IMR-90 (cell line): Measurements from ENCODE around the gene PROB1. TPM values are rescaled to one million over a fixed set of nuclear protein-coding genes. Genes with fewer than 3 reads are reported as not detected.

Experiments
- ATAC-seq: fragments of 200-7000 bp; cut with Tn5 transposase; 2 replicates; pipeline ENCODE4 v1.9.1; 2020; ENCODE audit warnings: low read depth, mild to moderate bottlenecking, moderate library complexity
- BruUV-seq: library from RNA; stranded (reverse); fragments of 400-500 nt; replicated peaks from 2 replicates; lab custom pipeline; 2021; lab: Mats Ljungman, UMichigan
- CTCF ChIA-PET: fragments of 300-600 bp; formaldehyde crosslinking; extraction: SDS; loops from one replicate; lab custom pipeline; 2021; ENCODE audit warnings: antibody characterized with exemption; lab: Yijun Ruan, JAX
- POLR2A ChIA-PET: fragments of 300-600 bp; sonication (Branson Sonifier 250); formaldehyde crosslinking; loops from one replicate; lab custom pipeline; 2022; ENCODE audit warnings: antibody characterized with exemption; ENCODE audit not compliant: unreplicated experiment; lab: Charles Lee
- DNase-seq: peaks from one replicate; pipeline ENCODE4 v3.0.0; 2013
- H2AFZ ChIP-seq: replicated peaks from 2 replicates; pipeline ENCODE3; 2013; ENCODE audit warnings: low read length, mild to moderate bottlenecking; ENCODE audit not compliant: poor library complexity
- H2AK5ac ChIP-seq: 2 replicates; pipeline ENCODE4 v1.6.1; 2013; ENCODE audit warnings: low read depth, low read length, inconsistent platforms
- H2AK9ac ChIP-seq: replicated peaks from 2 replicates; pipeline ENCODE3; 2013; ENCODE audit warnings: mild to moderate bottlenecking, low read depth, low read length, moderate library complexity; ENCODE audit not compliant: poor library complexity
- H2BK120ac ChIP-seq: 2 replicates; pipeline ENCODE4 v1.6.1; 2013; ENCODE audit warnings: low read depth, low read length, inconsistent platforms
- H2BK15ac ChIP-seq: 3 replicates; pipeline ENCODE4 v1.6.1; 2013; ENCODE audit warnings: low read depth, low read length, inconsistent platforms
- H2BK20ac ChIP-seq: 2 replicates; pipeline ENCODE4 v1.6.1; 2013; ENCODE audit warnings: low read depth, mild to moderate bottlenecking, inconsistent platforms, low read length, moderate library complexity
- H2BK5ac ChIP-seq: 2 replicates; pipeline ENCODE4 v1.6.1; 2013; ENCODE audit warnings: mild to moderate bottlenecking, low read depth, low read length, inconsistent platforms; ENCODE audit not compliant: poor library complexity, severe bottlenecking
- H3K14ac ChIP-seq: replicated peaks from 2 replicates; pipeline ENCODE4 v1.6.1; 2013; ENCODE audit warnings: low read depth, low read length, inconsistent platforms
- H3K18ac ChIP-seq: 2 replicates; pipeline ENCODE4 v1.6.1; 2013; ENCODE audit warnings: low read depth, low read length, control low read depth
- H3K23ac ChIP-seq: 2 replicates; pipeline ENCODE4 v1.6.1; 2013; ENCODE audit warnings: low read depth, low read length, inconsistent platforms
- H3K27ac ChIP-seq: 2 replicates; pipeline ENCODE4 v1.5.1; 2013; ENCODE audit warnings: mild to moderate bottlenecking, control low read depth, low read length; ENCODE audit not compliant: insufficient read depth
- H3K27me3 ChIP-seq: 2 replicates; pipeline ENCODE4 v1.6.1; 2013; ENCODE audit warnings: low read length; ENCODE audit not compliant: control insufficient read depth, insufficient read depth
- H3K36me3 ChIP-seq: 2 replicates; pipeline ENCODE4 v1.6.1; 2013; ENCODE audit warnings: low read length, mixed read lengths; ENCODE audit not compliant: control insufficient read depth, insufficient read depth
- H3K4ac ChIP-seq: 2 replicates; pipeline ENCODE4 v1.6.1; 2013; ENCODE audit warnings: low read depth, low read length, inconsistent platforms
- H3K4me1 ChIP-seq: 2 replicates; pipeline ENCODE4 v1.6.1; 2013; ENCODE audit warnings: low read length, mixed read lengths; ENCODE audit not compliant: control insufficient read depth, insufficient read depth
- H3K4me2 ChIP-seq: 2 replicates; pipeline ENCODE4 v1.6.1; 2013; ENCODE audit warnings: low read depth, mild to moderate bottlenecking, control low read depth, low read length, moderate library complexity
- H3K4me3 ChIP-seq: 2 replicates; pipeline ENCODE4 v1.5.1; 2013; ENCODE audit warnings: low read depth, mild to moderate bottlenecking, control low read depth, low read length, moderate library complexity; ENCODE audit not compliant: insufficient read depth
- H3K56ac ChIP-seq: 2 replicates; pipeline ENCODE4 v1.6.1; 2013; ENCODE audit warnings: low read length, inconsistent platforms; ENCODE audit not compliant: insufficient read depth; ENCODE audit errors: extremely low read depth
- H3K79me1 ChIP-seq, 2 experiments: 2 replicates each; pipeline ENCODE4 v1.6.1; 2013; ENCODE audit warnings: low read length in 2 of 2, inconsistent platforms in 1 of 2, low read depth in 1 of 2
- H3K9ac ChIP-seq: 2 replicates; pipeline ENCODE4 v1.6.1; 2013; ENCODE audit warnings: low read depth, low read length, control low read depth
- H3K9me1 ChIP-seq: 2 replicates; pipeline ENCODE4 v1.6.1; 2013; ENCODE audit warnings: low read length, inconsistent platforms; ENCODE audit not compliant: insufficient read depth
- H3K9me3 ChIP-seq: 2 replicates; pipeline ENCODE4 v1.6.1; 2013; ENCODE audit warnings: low read length; ENCODE audit not compliant: control insufficient read depth, insufficient read depth
- H4K20me1 ChIP-seq: 2 replicates; pipeline ENCODE4 v1.6.1; 2013; ENCODE audit warnings: low read length, inconsistent platforms; ENCODE audit not compliant: insufficient read depth
- H4K5ac ChIP-seq: 2 replicates; pipeline ENCODE4 v1.6.1; 2013; ENCODE audit warnings: mild to moderate bottlenecking, low read depth, low read length, control low read depth
- H4K8ac ChIP-seq, 2 experiments: 2 replicates each; pipeline ENCODE4 v1.6.1; 2013; ENCODE audit warnings: low read depth in 2 of 2, low read length in 2 of 2, control low read depth in 1 of 2, inconsistent platforms in 1 of 2
- H4K91ac ChIP-seq: 2 replicates; pipeline ENCODE4 v1.6.1; 2013; ENCODE audit warnings: low read depth, low read length, inconsistent platforms; ENCODE audit not compliant: insufficient read depth
- BHLHE40 ChIP-seq: fragments of 150-350 bp; IDR thresholded peaks from 2 replicates; pipeline ENCODE4 v1.6.1; 2016; ENCODE audit warnings: mild to moderate bottlenecking, low read depth, low read length
- CEBPB ChIP-seq: IDR thresholded peaks from 2 replicates; pipeline ENCODE4 v1.6.1; 2012; ENCODE audit warnings: low read depth, low read length, improper control_type of control experiment
- CHD1 ChIP-seq: IDR thresholded peaks from 2 replicates; pipeline ENCODE4 v1.6.1; 2012; ENCODE audit warnings: low read depth, low read length, improper control_type of control experiment
- CTCF ChIP-seq: conservative IDR thresholded peaks from 2 replicates; pipeline ENCODE4 v1.5.1; 2012; ENCODE audit warnings: mild to moderate bottlenecking, low read depth, low read length, improper control_type of control experiment
- FOS ChIP-seq: fragments of 150-350 bp; IDR thresholded peaks from 2 replicates; pipeline ENCODE4 v1.6.1; 2016; ENCODE audit warnings: low read depth, low read length
- MAZ ChIP-seq: IDR thresholded peaks from 2 replicates; pipeline ENCODE4 v1.6.1; 2012; ENCODE audit warnings: low read depth, mild to moderate bottlenecking, low read length, improper control_type of control experiment, moderate library complexity, borderline replicate concordance
- NFE2L2 ChIP-seq: fragments of 150-350 bp; IDR thresholded peaks from 2 replicates; pipeline ENCODE4 v1.6.1; 2016; ENCODE audit warnings: low read depth, mild to moderate bottlenecking, low read length
- POLR2A ChIP-seq: IDR thresholded peaks from 2 replicates; pipeline ENCODE4 v1.6.1; 2012; ENCODE audit warnings: mild to moderate bottlenecking, low read depth, low read length
- RFX5 ChIP-seq: IDR thresholded peaks from 2 replicates; pipeline ENCODE4 v1.8.0; 2012; ENCODE audit warnings: low read depth, mild to moderate bottlenecking, low read length, moderate library complexity
- WGBS, 2 experiments: methylation state at CpG; one replicate each; pipeline versions ENCODE4 v1.1.5 to v1.1.7; 2013; ENCODE audit warnings: missing lambda C conversion rate in 2 of 2; ENCODE audit not compliant: insufficient read length in 1 of 2; ENCODE audit errors: extremely low coverage in 2 of 2; 5-methylcytosine and 5-hydroxymethylcytosine counted together
- dilution Hi-C: fragments of 300-500 bp; cut with HindIII; formaldehyde crosslinking; loops from one replicate; pipeline ENCODE4 v1.14.3; 2018; ENCODE audit warnings: low sequenced_read_pairs; ENCODE audit not compliant: unreplicated experiment
- in situ Hi-C: fragments of 300-500 bp; cut with MboI; formaldehyde crosslinking; loops from 3 replicates; pipeline ENCODE4 v1.14.3; 2019; ENCODE audit warnings: low sequenced_read_pairs, inconsistent platforms, mixed read lengths
- intact Hi-C: fragments of 100-400 bp; cut with micrococcal nuclease; formaldehyde crosslinking; loops from 2 replicates; pipeline ENCODE4 v1.10.0; 2022
- polyA plus RNA-seq, 3 experiments: library from polyadenylated mRNA; depleted of rRNA; stranded (reverse); fragments of >200 nt; gene quantifications; 2 replicates each; pipeline ENCODE4 v1.2.3, GENCODE V29; 2012; ENCODE audit warnings: low replicate concordance in 1 of 3
- total RNA-seq: library from RNA; depleted of rRNA; stranded (reverse); fragments of >200 nt; gene quantifications from 2 replicates; pipeline ENCODE4 v1.2.3, GENCODE V29; 2012

Gene PROB1
- total and polyA plus RNA-seq, 2 of the 4 experiments (the other 2 are of a cell fraction) = under 0.01 to 0.38 TPM

GRCh38 chr5:139435676-139436075, 40.8 kb upstream of the PROB1 start:
- intact Hi-C loops (loop anchor here (5.0 kb wide), 1 partner anchor 127 kb away; the partner anchor contains the start of gene UBE2D2), dilution Hi-C loops (no loop called here), in situ Hi-C loops (no loop called here)
- ChIA-PET POLR2A (no interaction called here), CTCF (no interaction called here)
- Histone ChIP-seq H3K36me3 (peaks cover 7% of the 10 kb centered on the region; the same call in 1 of the 2 replicates), H4K8ac (no peak overlapping the region), H3K4ac (no peak overlapping the region), H3K4me3 (no peak overlapping the region), H4K20me1 (no peaks in the 10 kb centered on the region), H3K27ac (no peak overlapping the region), H3K23ac (no peak overlapping the region), H2BK120ac (no peak overlapping the region), H3K4me1 (peaks cover 6% of the 10 kb centered on the region), H2AK5ac (no peak overlapping the region), H3K14ac (no peak overlapping the region), H3K79me1 (peaks cover 12 to 19% of the 10 kb centered on the region in 2 experiments; a peak in 3 of 4 replicates), H3K4me2 (no peak overlapping the region), H2AK9ac (no peak overlapping the region), H2AFZ (no peak overlapping the region), H3K9me1 (peaks cover 10% of the 10 kb centered on the region; the same call in 1 of the 2 replicates), H2BK15ac (no peak overlapping the region), H3K56ac (no peak overlapping the region), H4K91ac (no peak overlapping the region), H3K18ac (no peak overlapping the region), H3K9ac (no peak overlapping the region), H3K27me3 (no peaks in the 10 kb centered on the region), H3K9me3 (no peaks in the 10 kb centered on the region), H2BK5ac (no peak overlapping the region), H4K5ac (no peak overlapping the region), H2BK20ac (no peak overlapping the region)
- no TSS peak for BruUV-seq
- ATAC-seq (no peak), DNase-seq (no peak)
- TF ChIP-seq POLR2A = no peak
- TF ChIP-seq MAZ = no peak
- no peak for TF ChIP-seq CTCF
- TF ChIP-seq NFE2L2 = no peak
- TF ChIP-seq FOS = no peak
- TF ChIP-seq RFX5 = no peak
- TF ChIP-seq BHLHE40 = no peak
- no peak for TF ChIP-seq CEBPB
- no peak for TF ChIP-seq CHD1
- no CpG with 5 or more reads among the region's 3 CpGs for WGBS, 2 experiments
